GM23248 (cell line): ENCODE results near the gene ACER1. TPM values are rescaled to one million over a fixed set of nuclear protein-coding genes. Genes with fewer than 3 reads are reported as not detected.

Experiments
- DNase-seq: peaks from one replicate; pipeline ENCODE4 v3.0.0-alpha.2; 2015
- H2AFZ ChIP-seq: fragments of 200-600 bp; sonication (generic); 2 replicates; pipeline ENCODE4 v1.6.1; 2016; ENCODE audit warnings: antibody characterized with exemption
- H3F3A ChIP-seq: fragments of 200-600 bp; sonication (generic); 2 replicates; pipeline ENCODE4 v1.6.1; 2016; ENCODE audit warnings: mild to moderate bottlenecking, antibody characterized with exemption, mixed run types; ENCODE audit not compliant: insufficient read depth
- H3K27ac ChIP-seq: fragments of 200-600 bp; sonication (generic); 2 replicates; pipeline ENCODE4 v1.5.1; 2016; ENCODE audit warnings: mild to moderate bottlenecking
- H3K27me3 ChIP-seq: fragments of 200-600 bp; sonication (generic); replicated peaks from 2 replicates; pipeline ENCODE4 v1.6.1; 2016; ENCODE audit warnings: mild to moderate bottlenecking; ENCODE audit not compliant: insufficient read depth
- H3K36me3 ChIP-seq: fragments of 200-600 bp; sonication (generic); 2 replicates; pipeline ENCODE4 v1.6.1; 2016; ENCODE audit warnings: low read depth, mild to moderate bottlenecking
- H3K4me1 ChIP-seq: fragments of 200-600 bp; sonication (generic); 2 replicates; pipeline ENCODE4 v1.6.1; 2016; ENCODE audit warnings: mild to moderate bottlenecking; ENCODE audit not compliant: insufficient read depth
- H3K4me2 ChIP-seq: fragments of 200-600 bp; sonication (generic); one replicate; pipeline ENCODE4 v1.6.1; 2016; ENCODE audit warnings: mild to moderate bottlenecking; ENCODE audit not compliant: unreplicated experiment
- H3K4me3 ChIP-seq: fragments of 200-600 bp; sonication (generic); 2 replicates; pipeline ENCODE4 v1.5.1; 2016; ENCODE audit warnings: mild to moderate bottlenecking
- H3K79me2 ChIP-seq: fragments of 200-600 bp; sonication (generic); 2 replicates; pipeline ENCODE4 v1.6.1; 2016; ENCODE audit warnings: mild to moderate bottlenecking; ENCODE audit not compliant: insufficient read depth
- H3K9ac ChIP-seq: fragments of 200-600 bp; sonication (generic); 2 replicates; pipeline ENCODE4 v1.6.1; 2016; ENCODE audit warnings: mild to moderate bottlenecking
- H3K9me2 ChIP-seq: fragments of 200-600 bp; sonication (generic); 2 replicates; pipeline ENCODE4 v1.6.1; 2016; ENCODE audit warnings: mixed run types, mild to moderate bottlenecking, moderate library complexity; ENCODE audit not compliant: insufficient read depth
- H3K9me3 ChIP-seq: fragments of 200-600 bp; sonication (generic); one replicate; pipeline ENCODE4 v1.6.1; 2017; ENCODE audit warnings: low read depth
- H4K20me1 ChIP-seq: fragments of 200-600 bp; sonication (generic); 2 replicates; pipeline ENCODE4 v1.6.0; 2016; ENCODE audit not compliant: insufficient read depth
- EZH2 ChIP-seq: fragments of 200-600 bp; sonication (generic); IDR thresholded peaks from 2 replicates; pipeline ENCODE4 v1.6.1; 2018; ENCODE audit warnings: antibody characterized with exemption, mild to moderate bottlenecking; ENCODE audit not compliant: insufficient read depth, poor library complexity, severe bottlenecking
- EZH2phosphoT487 ChIP-seq: fragments of 200-600 bp; sonication (generic); IDR thresholded peaks from 2 replicates; pipeline ENCODE4 v1.6.1; 2018; ENCODE audit warnings: antibody characterized with exemption, moderate library complexity, mild to moderate bottlenecking, low read depth; ENCODE audit not compliant: insufficient read depth
- WGBS, 2 experiments: methylation state at CpG; one replicate each; pipeline ENCODE4 v1.1.6; 2015 to 2017; ENCODE audit warnings: low lambda C conversion rate in 2 of 2, low coverage in 1 of 2; ENCODE audit errors: missing lambda C conversion rate in 2 of 2; 5-methylcytosine and 5-hydroxymethylcytosine counted together
- in situ Hi-C: fragments of 300-500 bp; cut with MboI; formaldehyde crosslinking; loops from 2 replicates; pipeline ENCODE4 v1.15.0; 2020
- polyA plus RNA-seq: library from polyadenylated mRNA; unstranded; fragments of >200 nt; fragmentation: Nextera tagmentation; extraction: Ambion mirVana; gene quantifications from 2 replicates; pipeline ENCODE4 v1.2.1, GENCODE V29; 2016
- total RNA-seq: library from RNA; depleted of rRNA; stranded (reverse); fragments of >200 nt; shearing (Covaris generic); gene quantifications from 2 replicates; pipeline ENCODE4 v1.2.3, GENCODE V29; 2014

Gene ACER1
- total and polyA plus RNA-seq, 2 experiments from 2014 or later: 0.16 to 0.22 TPM

DNA sequence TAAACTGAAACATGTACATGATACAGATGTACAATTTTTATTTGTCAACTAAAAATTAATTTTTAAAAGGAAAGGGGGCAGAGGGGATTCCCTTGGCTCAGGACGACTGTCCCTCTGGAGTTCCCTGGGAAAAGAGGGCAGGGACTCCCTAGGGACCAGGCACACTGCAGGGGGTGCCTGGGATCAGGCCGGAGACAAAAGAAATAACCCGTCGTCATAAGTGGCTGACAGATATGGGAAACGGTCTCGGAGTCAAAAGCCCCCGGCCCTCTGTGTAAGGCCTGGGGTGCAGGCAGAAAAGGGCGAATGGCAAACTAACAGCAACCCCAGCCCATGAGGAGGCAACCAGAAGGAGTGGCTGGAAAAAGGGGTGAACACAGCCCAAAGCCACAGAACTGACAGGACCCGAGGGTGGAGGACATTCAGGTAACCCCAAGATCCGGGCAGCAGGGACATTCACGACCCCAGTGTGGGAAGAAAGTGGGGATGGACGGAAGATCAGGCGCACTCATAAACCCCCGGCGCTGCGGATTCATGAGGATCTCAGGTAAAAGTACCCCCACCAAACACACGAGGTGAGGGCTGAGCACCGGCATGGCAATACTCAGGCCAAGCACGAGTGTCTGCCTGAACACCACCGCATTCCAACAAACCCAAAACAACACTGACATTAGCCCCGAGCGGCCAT, 60.4 kb downstream of the ACER1 start:
- H3K79me2 ChIP-seq: peaks cover 86% of the 10 kb centered on the region
- no peak for TF ChIP-seq EZH2
- no peak for TF ChIP-seq EZH2phosphoT487
- H3K4me1 ChIP-seq: peaks cover 75% of the 10 kb centered on the region
- H3F3A ChIP-seq: peaks cover 51% of the 10 kb centered on the region
- H3K36me3 ChIP-seq: no peaks in the 10 kb centered on the region
- peak overlapping the region; percentile 87 for H3K4me2 ChIP-seq
- H3K9me2 ChIP-seq: no peaks in the 10 kb centered on the region
- peak overlapping the region; percentile 97 for H3K27ac ChIP-seq
- H3K27me3 ChIP-seq: no peaks in the 10 kb centered on the region
- H3K4me3 ChIP-seq: peak overlapping the region; percentile 54
- in situ Hi-C loops: no loop called here
- H4K20me1 ChIP-seq: no peaks in the 10 kb centered on the region
- H2AFZ ChIP-seq: no peak overlapping the region
- WGBS, 2 experiments: 45 to 53% methylated on average over 22 of the region's 22 CpGs
- H3K9me3 ChIP-seq: no peaks in the 10 kb centered on the region
- DNase-seq: no peak
- H3K9ac ChIP-seq: peak overlapping the region; percentile 82

- Histone ChIP-seq H4K20me1 (no peaks in the 10 kb centered on the region), H3K4me1 (peaks cover 69% of the 10 kb centered on the region), H2AFZ (no peak overlapping the region), H3K27me3 (no peaks in the 10 kb centered on the region), H3K4me3 (peak overlapping the region; percentile 54), H3K79me2 (peaks cover 86% of the 10 kb centered on the region), H3K4me2 (peak overlapping the region; percentile 87), H3F3A (peaks cover 50% of the 10 kb centered on the region), H3K9me2 (no peaks in the 10 kb centered on the region), H3K9ac (peak overlapping the region; percentile 82), H3K27ac (peak overlapping the region; percentile 97), H3K9me3 (no peaks in the 10 kb centered on the region), H3K36me3 (no peaks in the 10 kb centered on the region)
- TF ChIP-seq EZH2phosphoT487: no peak
- no peak for TF ChIP-seq EZH2
- DNase-seq: no peak
- in situ Hi-C loops: no loop called here
- WGBS, 2 experiments: 33 to 38% methylated on average over 11 of the region's 11 CpGs
These were observed 61.0 kb downstream of the ACER1 start for GRCh38 chr19:6272411-6272791.

- in situ Hi-C loops: no loop called here
- peak; percentile 89 for DNase-seq
- Histone ChIP-seq H3K4me1 (peaks cover 63% of the 10 kb centered on the region), H3K36me3 (no peaks in the 10 kb centered on the region), H3K9me2 (no peaks in the 10 kb centered on the region), H4K20me1 (no peaks in the 10 kb centered on the region), H3K4me3 (peak overlapping the region; percentile 54), H3K27ac (peak overlapping the region; percentile 97), H3K79me2 (peaks cover 86% of the 10 kb centered on the region), H3K9me3 (no peaks in the 10 kb centered on the region), H3K27me3 (no peaks in the 10 kb centered on the region), H3K9ac (peak overlapping the region; percentile 82), H3F3A (peaks cover 44% of the 10 kb centered on the region), H2AFZ (peak overlapping the region; percentile 24; the same call in 1 of the 2 replicates), H3K4me2 (peak overlapping the region; percentile 87)
- 2% methylated on average over 29 to 35 of the region's 35 CpGs for WGBS, 2 experiments
- no peak for TF ChIP-seq EZH2phosphoT487
- TF ChIP-seq EZH2: no peak
These were observed 61.5 kb downstream of the ACER1 start for GRCh38 chr19:6271721-6272410.

GRCh38 chr19:6271251-6271650, 62.2 kb downstream of the ACER1 start:
- H3K4me3 ChIP-seq: peak overlapping the region; percentile 54
- peak overlapping the region; percentile 82 for H3K9ac ChIP-seq
- no peak for TF ChIP-seq EZH2phosphoT487
- no peak for TF ChIP-seq EZH2

More at GRCh38 chr19:6271251-6271650, 62.2 kb downstream of the ACER1 start:
- H3K36me3 ChIP-seq: peaks cover 3% of the 10 kb centered on the region; the same call in 1 of the 2 replicates
- peaks cover 57% of the 10 kb centered on the region for H3K4me1 ChIP-seq
- H4K20me1 ChIP-seq: no peaks in the 10 kb centered on the region
- no peaks in the 10 kb centered on the region for H3K27me3 ChIP-seq
- no peaks in the 10 kb centered on the region for H3K9me3 ChIP-seq
- H3K9me2 ChIP-seq: no peaks in the 10 kb centered on the region
- H3K4me2 ChIP-seq: peak overlapping the region; percentile 87
- peak overlapping the region; percentile 97 for H3K27ac ChIP-seq
- 39 to 47% methylated on average over 9 of the region's 9 CpGs for WGBS, 2 experiments
- DNase-seq: peak; percentile 67
- in situ Hi-C loops: no loop called here
- H3K79me2 ChIP-seq: peaks cover 86% of the 10 kb centered on the region
- peaks cover 39% of the 10 kb centered on the region for H3F3A ChIP-seq
- no peak overlapping the region for H2AFZ ChIP-seq
